ENCODE measurements around the gene COMTD1.
"Not testable (repeated sequence)": the region's sequence is repeated elsewhere in the genome, so short reads cannot be mapped to it uniquely, and the experiment has no call there.

- TF ChIP-seq, protein P1, sequence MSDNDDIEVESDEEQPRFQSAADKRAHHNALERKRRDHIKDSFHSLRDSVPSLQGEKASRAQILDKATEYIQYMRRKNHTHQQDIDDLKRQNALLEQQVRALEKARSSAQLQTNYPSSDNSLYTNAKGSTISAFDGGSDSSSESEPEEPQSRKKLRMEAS (IDR thresholded peaks at IDR 0.05; ENCODE audit: low read depth, low read length): not testable (repeated sequence)
- not testable (repeated sequence) for TF ChIP-seq CREB1 (IDR thresholded peaks at IDR 0.05; ENCODE audit: low read depth); ZNF274 (IDR thresholded peaks at IDR 0.05; ENCODE audit: insufficient read depth, insufficient read length); BRCA1 (IDR thresholded peaks at IDR 0.05; ENCODE audit: low read depth, low read length); ZNF24 (IDR thresholded peaks at IDR 0.05); CTCF (IDR thresholded peaks at IDR 0.05 in 2 of 3, conservative IDR thresholded peaks at IDR 0.05 in 1 of 3; ENCODE audit: control insufficient read depth in 2 of 3, extremely low read depth in 1 of 3, insufficient read depth in 1 of 3, low read depth in 3 of 3, low read length in 3 of 3); POLR2A (IDR thresholded peaks at IDR 0.05; ENCODE audit: low read depth, low read length); TBL1XR1 (IDR thresholded peaks at IDR 0.05; ENCODE audit: low read depth, low read length); CHD4 (IDR thresholded peaks at IDR 0.05); MXI1 (IDR thresholded peaks at IDR 0.05; ENCODE audit: low read depth, low read length)
- TF ChIP-seq, protein P2, sequence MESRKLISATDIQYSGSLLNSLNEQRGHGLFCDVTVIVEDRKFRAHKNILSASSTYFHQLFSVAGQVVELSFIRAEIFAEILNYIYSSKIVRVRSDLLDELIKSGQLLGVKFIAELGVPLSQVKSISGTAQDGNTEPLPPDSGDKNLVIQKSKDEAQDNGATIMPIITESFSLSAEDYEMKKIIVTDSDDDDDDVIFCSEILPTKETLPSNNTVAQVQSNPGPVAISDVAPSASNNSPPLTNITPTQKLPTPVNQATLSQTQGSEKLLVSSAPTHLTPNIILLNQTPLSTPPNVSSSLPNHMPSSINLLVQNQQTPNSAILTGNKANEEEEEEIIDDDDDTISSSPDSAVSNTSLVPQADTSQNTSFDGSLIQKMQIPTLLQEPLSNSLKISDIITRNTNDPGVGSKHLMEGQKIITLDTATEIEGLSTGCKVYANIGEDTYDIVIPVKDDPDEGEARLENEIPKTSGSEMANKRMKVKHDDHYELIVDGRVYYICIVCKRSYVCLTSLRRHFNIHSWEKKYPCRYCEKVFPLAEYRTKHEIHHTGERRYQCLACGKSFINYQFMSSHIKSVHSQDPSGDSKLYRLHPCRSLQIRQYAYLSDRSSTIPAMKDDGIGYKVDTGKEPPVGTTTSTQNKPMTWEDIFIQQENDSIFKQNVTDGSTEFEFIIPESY (IDR thresholded peaks at IDR 0.05): not testable (repeated sequence)
Observed at GRCh38 chr10:75194625-75195024, 41.1 kb downstream of the COMTD1 start.

Data from GM12878 (cell line).